Endothelial cell of umbilical vein (primary cell): ENCODE results near the gene MLIP. TPM values are rescaled to one million over a fixed set of nuclear protein-coding genes. Genes with fewer than 3 reads are reported as not detected.

ENCODE experiments used
- BruUV-seq: library from RNA; stranded (reverse); fragments of 400-500 nt; replicated peaks from 2 replicates; lab custom pipeline; 2021; lab: Mats Ljungman, UMichigan
- CTCF ChIA-PET: fragments of 300-600, 350-600 bp; sonication (Branson Sonifier 250); formaldehyde crosslinking; loops from one replicate; lab custom pipeline; 2021; ENCODE audit warnings: antibody characterized with exemption, inconsistent platforms; lab: Charles Lee
- POLR2A ChIA-PET: fragments of 300-600, 350-600 bp; sonication (Branson Sonifier 250); formaldehyde crosslinking; loops from one replicate; lab custom pipeline; 2021; ENCODE audit warnings: antibody characterized with exemption, inconsistent platforms; lab: Charles Lee
- DNase-seq: peaks from one replicate; pipeline ENCODE4 v3.0.0-alpha.2; 2011; ENCODE audit warnings: low read depth, low spot score
- FAIRE-seq: peaks from 2 replicates; lab custom pipeline; 2011; peaks lifted over from hg19 to GRCh38; lab: Jason Lieb, UNC
- H2AFZ ChIP-seq: 2 replicates; pipeline ENCODE4 v1.6.0; 2012; ENCODE audit warnings: low read depth, low read length, control low read depth, inconsistent platforms
- H3K27ac ChIP-seq: 2 replicates; pipeline ENCODE4 v1.5.1; 2011; ENCODE audit warnings: low read depth, mild to moderate bottlenecking, control low read depth, low read length, moderate library complexity; ENCODE audit not compliant: insufficient read depth
- H3K27me3 ChIP-seq, 2 experiments: 2 replicates each; pipeline versions ENCODE4 v1.6.0 to v1.6.1; 2011; ENCODE audit warnings: low read length in 2 of 2, mixed read lengths in 1 of 2; ENCODE audit not compliant: control insufficient read depth in 2 of 2, insufficient read depth in 2 of 2
- H3K36me3 ChIP-seq, 2 experiments: 2 replicates in 1 of 2; 3 replicates in 1 of 2; pipeline ENCODE4 v1.5.1; 2011; ENCODE audit warnings: low read length in 2 of 2, mild to moderate bottlenecking in 1 of 2, moderate library complexity in 1 of 2; ENCODE audit not compliant: control insufficient read depth in 2 of 2, insufficient read depth in 2 of 2; ENCODE audit errors: extremely low read depth in 1 of 2
- H3K4me1 ChIP-seq: 3 replicates; pipeline ENCODE4 v1.5.1; 2011; ENCODE audit warnings: mild to moderate bottlenecking, low read length; ENCODE audit not compliant: control insufficient read depth, insufficient read depth; ENCODE audit errors: extremely low read depth
- H3K4me2 ChIP-seq: 2 replicates; pipeline ENCODE4 v1.6.1; 2011; ENCODE audit warnings: low read length, control low read depth, mixed read lengths; ENCODE audit not compliant: insufficient read depth
- H3K4me3 ChIP-seq, 3 experiments: fragments of 200-600 bp in 1 of 3; sonication (generic), shearing (Covaris generic) in 1 of 3; replicated peaks in 1 of 3; 2 replicates each; pipeline ENCODE4 v1.5.1; 2011 to 2016; ENCODE audit warnings: control low read depth in 3 of 3, low read length in 3 of 3, mild to moderate bottlenecking in 2 of 3, inconsistent platforms in 1 of 3, low read depth in 1 of 3, moderate library complexity in 1 of 3; ENCODE audit not compliant: insufficient read depth in 1 of 3
- H3K79me2 ChIP-seq: 2 replicates; pipeline ENCODE4 v1.6.0; 2012; ENCODE audit warnings: low read length, inconsistent platforms; ENCODE audit not compliant: control insufficient read depth, insufficient read depth
- H3K9ac ChIP-seq: replicated peaks from 2 replicates; pipeline ENCODE3; 2011; ENCODE audit warnings: low read length, control low read depth; ENCODE audit not compliant: insufficient read depth; ENCODE audit errors: extremely low read depth
- H3K9me1 ChIP-seq: replicated peaks from 3 replicates; pipeline ENCODE4 v1.6.0; 2011; ENCODE audit warnings: mild to moderate bottlenecking, low read length; ENCODE audit not compliant: control insufficient read depth, insufficient read depth; ENCODE audit errors: extremely low read depth
- H3K9me3 ChIP-seq: replicated peaks from 2 replicates; pipeline ENCODE4 v1.5.1; 2012; ENCODE audit warnings: low read length, inconsistent platforms; ENCODE audit not compliant: control insufficient read depth, insufficient read depth
- H4K20me1 ChIP-seq: replicated peaks from 2 replicates; pipeline ENCODE3; 2011; ENCODE audit warnings: mild to moderate bottlenecking, low read length; ENCODE audit not compliant: control insufficient read depth, insufficient read depth; ENCODE audit errors: extremely low read depth
- CTCF ChIP-seq, 2 donors: IDR thresholded peaks; 1 replicate in 1 of 2; 2 replicates in 1 of 2; pipeline ENCODE4 v1.5.1; 2011; ENCODE audit warnings: low read length in 2 of 2, mild to moderate bottlenecking in 2 of 2, moderate library complexity in 2 of 2, control low read depth in 1 of 2, inconsistent platforms in 1 of 2, low read depth in 1 of 2; ENCODE audit not compliant: insufficient read depth in 1 of 2; ENCODE audit errors: extremely low read depth in 1 of 2
- EZH2 ChIP-seq: IDR thresholded peaks from 2 replicates; pipeline ENCODE4 v1.6.1; 2012; ENCODE audit warnings: borderline replicate concordance, low read depth, mild to moderate bottlenecking, moderate library complexity, low read length, inconsistent platforms; ENCODE audit not compliant: severe bottlenecking
- GATA2 ChIP-seq: IDR thresholded peaks from 2 replicates; pipeline ENCODE4 v1.7.0; 2011; ENCODE audit warnings: low read depth, mild to moderate bottlenecking, moderate library complexity, mixed read lengths, low read length; ENCODE audit not compliant: insufficient read length, insufficient read depth
- MYC ChIP-seq: IDR thresholded peaks from one replicate; pipeline ENCODE4 v1.6.1; 2011; ENCODE audit warnings: mild to moderate bottlenecking, low read depth, low read length
- POLR2AphosphoS5 ChIP-seq: IDR thresholded peaks from 2 replicates; pipeline ENCODE4 v1.6.1; 2012; ENCODE audit warnings: low read depth, mild to moderate bottlenecking, control low read depth, low read length, moderate library complexity; ENCODE audit not compliant: insufficient read depth
- dilution Hi-C: fragments of 300-500 bp; cut with MboI; formaldehyde crosslinking; loops from one replicate; pipeline ENCODE4 v1.15.0; 2019; ENCODE audit warnings: low sequenced_read_pairs; ENCODE audit not compliant: extremely low pct_ligation_motif_present
- intact Hi-C: fragments of 100-400 bp; cut with micrococcal nuclease; formaldehyde crosslinking; loops from one replicate; pipeline ENCODE4 v1.10.0; 2022
- polyA plus RNA-seq, 4 experiments: library from polyadenylated mRNA; depleted of rRNA in 3 of 4; stranded (reverse) in 3 of 4; unstranded in 1 of 4; fragments of >200 nt; gene quantifications; 2 replicates each; pipeline versions ENCODE4 v1.2.1 to v1.2.3, GENCODE V29; 2011 to 2012; ENCODE audit warnings: missing spikeins in 1 of 4
- total RNA-seq: library from RNA; stranded (reverse); gene quantifications from 2 replicates; pipeline ENCODE4 v1.2.3, GENCODE V29; 2021

Gene MLIP
- total and polyA plus RNA-seq, 2 donors (not counting 3 experiments of a cell fraction or from before 2014, with no cell fraction given): 4.1 to 11.6 TPM

- no peak for TF ChIP-seq MYC
- no peak for TF ChIP-seq POLR2AphosphoS5
- TF ChIP-seq EZH2: no peak
- no peak for TF ChIP-seq CTCF (IDR thresholded peaks at IDR 0.05; ENCODE audit: extremely low read depth in 1 of 2, insufficient read depth in 1 of 2, low read depth in 1 of 2, low read length in 2 of 2)
- no peak for TF ChIP-seq GATA2
- H3K27ac ChIP-seq: no peak overlapping the region
- intact Hi-C loops (no loop called here), dilution Hi-C loops (no loop called here)
- no peaks in the 10 kb centered on the region for H3K36me3 ChIP-seq
- H3K9me1 ChIP-seq: no peaks in the 10 kb centered on the region
- no peak overlapping the region for H3K4me3 ChIP-seq
- ChIA-PET CTCF (interaction anchor here (0.5 to 2.3 kb wide), 4 partner anchors 12 to 199 kb away, joined by 3 to 8 read pairs (median 4); no protein-coding TSS in a partner anchor), POLR2A (no interaction called here)
- no peak overlapping the region for H3K4me2 ChIP-seq
- no peaks in the 10 kb centered on the region for H3K79me2 ChIP-seq
- no peaks in the 10 kb centered on the region for H3K27me3 ChIP-seq
- DNase-seq: no peak
- no peaks in the 10 kb centered on the region for H3K9me3 ChIP-seq
- H2AFZ ChIP-seq: no peak overlapping the region
- no peaks in the 10 kb centered on the region for H3K4me1 ChIP-seq
- no peak overlapping the region for H3K9ac ChIP-seq
- FAIRE-seq: no peak
- no peaks in the 10 kb centered on the region for H4K20me1 ChIP-seq
- no TSS peak for BruUV-seq
Measured at GRCh38 chr6:54284161-54284860, 173.1 kb downstream of the MLIP start.
